ENCODE data around the gene PRKAR1B. TPM values are rescaled to one million over a fixed set of nuclear protein-coding genes. Genes with fewer than 3 reads are reported as not detected.

The PRKAR1B gene
- total and polyA plus RNA-seq, 2 donors: 13.7 to 15.4 TPM

- WGBS: 14% methylated on average over 71 of the region's 74 CpGs
- peak overlapping the region in 1 of 2 donors; percentile 60 for H3K27ac ChIP-seq (ENCODE audit: low read depth in 1 of 2, low read length in 1 of 2)
These were observed 14.5 kb downstream of the PRKAR1B start for GRCh38 chr7:712381-713138.

GRCh38 chr7:711922-712380 lies 15.1 kb downstream of the PRKAR1B start:
- peak overlapping the region in 1 of 2 donors; percentile 60 for H3K27ac ChIP-seq (ENCODE audit: low read depth in 1 of 2, low read length in 1 of 2)
- H3K4me1 ChIP-seq (ENCODE audit: control insufficient read depth in 2 of 2, insufficient read depth in 2 of 2, low read length in 2 of 2): peaks cover 0 to 8% of the 10 kb centered on the region in 2 donors
- DNase-seq (ENCODE audit: low read depth in 6 of 9, low spot score in 9 of 9): no peak
- peaks cover 2 to 13% of the 10 kb centered on the region in 2 donors for H3K27me3 ChIP-seq (ENCODE audit: control insufficient read depth in 2 of 2, insufficient read depth in 1 of 2, low read length in 1 of 2)
- peaks cover 0 to 6% of the 10 kb centered on the region in 2 donors for H3K36me3 ChIP-seq (ENCODE audit: control insufficient read depth in 2 of 2, insufficient read depth in 2 of 2, low read length in 1 of 2)
- H3K4me3 ChIP-seq (ENCODE audit: low read length in 2 of 2): peak overlapping the region; percentile 19 to 61
- H3K9me3 ChIP-seq (ENCODE audit: control insufficient read depth in 2 of 2, insufficient read depth in 1 of 2, low read length in 1 of 2): peaks cover 0 to 1% of the 10 kb centered on the region in 2 donors
- WGBS: 13% methylated on average over 43 of the region's 44 CpGs

More at GRCh38 chr7:712381-713138, 14.5 kb downstream of the PRKAR1B start:
- peak in 1 of 9 donors; percentile 29 for DNase-seq (ENCODE audit: low read depth in 6 of 9, low spot score in 9 of 9)
- Histone ChIP-seq H3K9me3 (ENCODE audit: control insufficient read depth in 2 of 2, insufficient read depth in 1 of 2, low read length in 1 of 2) (peaks cover 0 to 1% of the 10 kb centered on the region in 2 donors), H3K27me3 (ENCODE audit: control insufficient read depth in 2 of 2, insufficient read depth in 1 of 2, low read length in 1 of 2) (peaks cover 2 to 13% of the 10 kb centered on the region in 2 donors), H3K4me1 (ENCODE audit: control insufficient read depth in 2 of 2, insufficient read depth in 2 of 2, low read length in 2 of 2) (peaks cover 0 to 8% of the 10 kb centered on the region in 2 donors), H3K36me3 (ENCODE audit: control insufficient read depth in 2 of 2, insufficient read depth in 2 of 2, low read length in 1 of 2) (peaks cover 0 to 3% of the 10 kb centered on the region in 2 donors), H3K4me3 (ENCODE audit: low read length in 2 of 2) (peak overlapping the region; percentile 18 to 61)

- no peak for DNase-seq (ENCODE audit: low read depth in 6 of 9, low spot score in 9 of 9)
- Histone ChIP-seq H3K4me3 (ENCODE audit: low read length in 2 of 2) (peak overlapping the region; percentile 19 to 61), H3K4me1 (ENCODE audit: control insufficient read depth in 2 of 2, insufficient read depth in 2 of 2, low read length in 2 of 2) (peaks cover 0 to 4% of the 10 kb centered on the region in 2 donors), H3K36me3 (ENCODE audit: control insufficient read depth in 2 of 2, insufficient read depth in 2 of 2, low read length in 1 of 2) (peaks cover 0 to 6% of the 10 kb centered on the region in 2 donors), H3K27ac (ENCODE audit: low read depth in 1 of 2, low read length in 1 of 2) (no peak overlapping the region), H3K9me3 (ENCODE audit: control insufficient read depth in 2 of 2, insufficient read depth in 1 of 2, low read length in 1 of 2) (peaks cover 0 to 1% of the 10 kb centered on the region in 2 donors), H3K27me3 (ENCODE audit: control insufficient read depth in 2 of 2, insufficient read depth in 1 of 2, low read length in 1 of 2) (peaks cover 2 to 13% of the 10 kb centered on the region in 2 donors)
- WGBS: 78% methylated on average over 45 of the region's 45 CpGs
These were observed 15.8 kb downstream of the PRKAR1B start for GRCh38 chr7:711093-711921.

- H3K36me3 ChIP-seq (ENCODE audit: control insufficient read depth in 2 of 2, insufficient read depth in 2 of 2, low read length in 1 of 2): peaks cover 0 to 6% of the 10 kb centered on the region in 2 donors
- no peak overlapping the region for H3K4me3 ChIP-seq (ENCODE audit: low read length in 2 of 2)
- H3K9me3 ChIP-seq (ENCODE audit: control insufficient read depth in 2 of 2, insufficient read depth in 1 of 2, low read length in 1 of 2): peaks cover 0 to 1% of the 10 kb centered on the region in 2 donors
- peaks cover 0 to 4% of the 10 kb centered on the region in 2 donors for H3K4me1 ChIP-seq (ENCODE audit: control insufficient read depth in 2 of 2, insufficient read depth in 2 of 2, low read length in 2 of 2)
- WGBS: 95% methylated on average over 14 of the region's 14 CpGs
- peaks cover 2 to 13% of the 10 kb centered on the region in 2 donors for H3K27me3 ChIP-seq (ENCODE audit: control insufficient read depth in 2 of 2, insufficient read depth in 1 of 2, low read length in 1 of 2)
- DNase-seq (ENCODE audit: low read depth in 6 of 9, low spot score in 9 of 9): no peak
- no peak overlapping the region for H3K27ac ChIP-seq (ENCODE audit: low read depth in 1 of 2, low read length in 1 of 2)
These were observed 16.9 kb downstream of the PRKAR1B start for GRCh38 chr7:710161-710560.

- Histone ChIP-seq H3K27ac (ENCODE audit: low read depth in 1 of 2, low read length in 1 of 2) (no peak overlapping the region), H3K36me3 (ENCODE audit: control insufficient read depth in 2 of 2, insufficient read depth in 2 of 2, low read length in 1 of 2) (peaks cover 0 to 6% of the 10 kb centered on the region in 2 donors), H3K4me1 (ENCODE audit: control insufficient read depth in 2 of 2, insufficient read depth in 2 of 2, low read length in 2 of 2) (peaks cover 0 to 4% of the 10 kb centered on the region in 2 donors), H3K4me3 (ENCODE audit: low read length in 2 of 2) (no peak overlapping the region), H3K27me3 (ENCODE audit: control insufficient read depth in 2 of 2, insufficient read depth in 1 of 2, low read length in 1 of 2) (peaks cover 0 to 7% of the 10 kb centered on the region in 2 donors), H3K9me3 (ENCODE audit: control insufficient read depth in 2 of 2, insufficient read depth in 1 of 2, low read length in 1 of 2) (peaks cover 0 to 3% of the 10 kb centered on the region in 2 donors)
- 97% methylated on average over 17 of the region's 17 CpGs for WGBS
- DNase-seq (ENCODE audit: low read depth in 6 of 9, low spot score in 9 of 9): no peak
These were observed 19.6 kb downstream of the PRKAR1B start for GRCh38 chr7:707296-708000.

GRCh38 chr7:706721-707120 lies 20.4 kb downstream of the PRKAR1B start:
- Histone ChIP-seq H3K4me1 (ENCODE audit: control insufficient read depth in 2 of 2, insufficient read depth in 2 of 2, low read length in 2 of 2) (peaks cover 0 to 4% of the 10 kb centered on the region in 2 donors), H3K36me3 (ENCODE audit: control insufficient read depth in 2 of 2, insufficient read depth in 2 of 2, low read length in 1 of 2) (peaks cover 0 to 6% of the 10 kb centered on the region in 2 donors), H3K27me3 (ENCODE audit: control insufficient read depth in 2 of 2, insufficient read depth in 1 of 2, low read length in 1 of 2) (peaks cover 0 to 5% of the 10 kb centered on the region in 2 donors), H3K4me3 (ENCODE audit: low read length in 2 of 2) (no peak overlapping the region), H3K9me3 (ENCODE audit: control insufficient read depth in 2 of 2, insufficient read depth in 1 of 2, low read length in 1 of 2) (peaks cover 0 to 3% of the 10 kb centered on the region in 2 donors), H3K27ac (ENCODE audit: low read depth in 1 of 2, low read length in 1 of 2) (no peak overlapping the region)
- 98% methylated on average over 7 of the region's 7 CpGs for WGBS
- no peak for DNase-seq (ENCODE audit: low read depth in 6 of 9, low spot score in 9 of 9)

- H3K4me3 ChIP-seq (ENCODE audit: low read length in 2 of 2): no peak overlapping the region
- no peak overlapping the region for H3K27ac ChIP-seq (ENCODE audit: low read depth in 1 of 2, low read length in 1 of 2)
- 96% methylated on average over 3 of the region's 3 CpGs for WGBS
- peaks cover 1 to 2% of the 10 kb centered on the region in 2 donors for H3K9me3 ChIP-seq (ENCODE audit: control insufficient read depth in 2 of 2, insufficient read depth in 1 of 2, low read length in 1 of 2)
- peaks cover 0 to 11% of the 10 kb centered on the region in 2 donors for H3K36me3 ChIP-seq (ENCODE audit: control insufficient read depth in 2 of 2, insufficient read depth in 2 of 2, low read length in 1 of 2)
- DNase-seq (ENCODE audit: low read depth in 6 of 9, low spot score in 9 of 9): no peak
- H3K27me3 ChIP-seq (ENCODE audit: control insufficient read depth in 2 of 2, insufficient read depth in 1 of 2, low read length in 1 of 2): no peaks in the 10 kb centered on the region
- H3K4me1 ChIP-seq (ENCODE audit: control insufficient read depth in 2 of 2, insufficient read depth in 2 of 2, low read length in 2 of 2): no peaks in the 10 kb centered on the region
These were observed 24.0 kb downstream of the PRKAR1B start for GRCh38 chr7:703049-703448.

GRCh38 chr7:701086-701671 lies 25.9 kb downstream of the PRKAR1B start:
- no peaks in the 10 kb centered on the region for H3K27me3 ChIP-seq (ENCODE audit: control insufficient read depth in 2 of 2, insufficient read depth in 1 of 2, low read length in 1 of 2)
- no peak for DNase-seq (ENCODE audit: low read depth in 6 of 9, low spot score in 9 of 9)
- 98% methylated on average over 4 of the region's 4 CpGs for WGBS
- H3K36me3 ChIP-seq (ENCODE audit: control insufficient read depth in 2 of 2, insufficient read depth in 2 of 2, low read length in 1 of 2): peaks cover 0 to 5% of the 10 kb centered on the region in 2 donors
- no peak overlapping the region for H3K4me3 ChIP-seq (ENCODE audit: low read length in 2 of 2)
- no peaks in the 10 kb centered on the region for H3K4me1 ChIP-seq (ENCODE audit: control insufficient read depth in 2 of 2, insufficient read depth in 2 of 2, low read length in 2 of 2)
- H3K27ac ChIP-seq (ENCODE audit: low read depth in 1 of 2, low read length in 1 of 2): no peak overlapping the region
- H3K9me3 ChIP-seq (ENCODE audit: control insufficient read depth in 2 of 2, insufficient read depth in 1 of 2, low read length in 1 of 2): peaks cover 1 to 5% of the 10 kb centered on the region in 2 donors
